MM.1S (cell line): ENCODE data around the gene NDEL1.

Source experiments
- CTCF ChIP-seq: fragments of 300-600 bp; sonication (generic); IDR thresholded peaks from 2 replicates; pipeline ENCODE4 v1.5.1; 2016; ENCODE audit warnings: antibody characterized with exemption, low read length, mixed read lengths
- EZH2 ChIP-seq: fragments of 300-600 bp; sonication (generic); optimal IDR thresholded peaks from 2 replicates; pipeline ENCODE3; 2017; ENCODE audit warnings: low read depth, mild to moderate bottlenecking, antibody characterized with exemption, low read length, mixed read lengths
- EZH2phosphoT487 ChIP-seq: fragments of 300-600 bp; sonication (generic); IDR thresholded peaks from 2 replicates; pipeline ENCODE4 v1.6.1; 2018; ENCODE audit warnings: antibody characterized with exemption, low read length

- no peak for TF ChIP-seq CTCF
- TF ChIP-seq EZH2phosphoT487, result no peak
- no peak for TF ChIP-seq EZH2
These were observed 67.7 kb downstream of the NDEL1 start for GRCh38 chr17:8503368-8503767.
